ENCODE measurements around the gene ETV4. TPM values are rescaled to one million over a fixed set of nuclear protein-coding genes. Genes with fewer than 3 reads are reported as not detected.

ETV4 gene
- total RNA-seq, 6 experiments from 2014 or later, result 0.42 to 1.4 (median 0.80) TPM; not detected in 1

DNA sequence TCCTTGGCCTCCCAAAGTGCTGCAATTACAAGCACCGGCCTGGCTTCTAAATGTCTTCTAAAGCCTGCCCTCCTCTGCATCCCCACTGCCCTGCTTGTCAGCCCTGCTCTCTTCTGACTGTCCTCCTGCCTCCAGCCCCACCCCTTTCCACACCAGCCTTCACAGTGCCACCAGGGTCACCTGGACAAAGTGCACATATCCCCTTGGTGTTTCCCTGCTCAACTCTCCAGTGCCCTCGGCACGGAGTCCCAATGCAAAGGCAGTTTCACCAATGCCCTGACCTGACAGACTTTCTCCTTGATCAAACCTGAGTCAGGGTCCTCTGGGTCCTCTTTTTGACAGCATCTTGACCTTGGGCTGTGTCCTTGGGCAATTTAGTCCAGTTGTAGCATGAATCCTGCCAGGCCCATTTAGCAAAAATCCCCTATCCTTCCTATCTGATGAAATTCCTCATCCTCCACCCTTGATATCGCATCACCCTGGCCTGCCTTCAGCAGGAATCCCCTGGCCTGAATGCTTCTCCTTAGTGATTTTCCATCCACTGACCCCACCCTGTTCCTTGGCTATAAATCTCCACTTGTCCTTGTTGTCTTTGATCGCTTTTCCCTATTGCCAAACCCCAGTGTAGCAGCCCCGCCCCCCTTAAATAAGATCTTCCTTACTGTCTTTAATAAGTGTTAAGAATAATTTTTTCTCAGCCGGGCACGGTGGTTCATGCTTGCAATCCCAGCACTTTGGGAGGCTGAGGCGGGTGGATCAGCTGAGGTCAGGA is 42.7 kb upstream of the ETV4 start:
- 84% methylated on average over 8 of the region's 9 CpGs for WGBS (ENCODE audit: insufficient coverage, low coverage, low lambda C conversion rate, missing lambda C conversion rate)
- no peaks in the 10 kb centered on the region for H3K27me3 ChIP-seq
- DNase-seq, result no peak
- H3K27ac ChIP-seq, result no peak overlapping the region
- no peaks in the 10 kb centered on the region for H3K9me3 ChIP-seq
- ATAC-seq, result no peak
- H3K36me3 ChIP-seq, result no peaks in the 10 kb centered on the region
- no peak for TF ChIP-seq POLR2A (IDR thresholded peaks at IDR 0.05)
- TF ChIP-seq, protein P1, sequence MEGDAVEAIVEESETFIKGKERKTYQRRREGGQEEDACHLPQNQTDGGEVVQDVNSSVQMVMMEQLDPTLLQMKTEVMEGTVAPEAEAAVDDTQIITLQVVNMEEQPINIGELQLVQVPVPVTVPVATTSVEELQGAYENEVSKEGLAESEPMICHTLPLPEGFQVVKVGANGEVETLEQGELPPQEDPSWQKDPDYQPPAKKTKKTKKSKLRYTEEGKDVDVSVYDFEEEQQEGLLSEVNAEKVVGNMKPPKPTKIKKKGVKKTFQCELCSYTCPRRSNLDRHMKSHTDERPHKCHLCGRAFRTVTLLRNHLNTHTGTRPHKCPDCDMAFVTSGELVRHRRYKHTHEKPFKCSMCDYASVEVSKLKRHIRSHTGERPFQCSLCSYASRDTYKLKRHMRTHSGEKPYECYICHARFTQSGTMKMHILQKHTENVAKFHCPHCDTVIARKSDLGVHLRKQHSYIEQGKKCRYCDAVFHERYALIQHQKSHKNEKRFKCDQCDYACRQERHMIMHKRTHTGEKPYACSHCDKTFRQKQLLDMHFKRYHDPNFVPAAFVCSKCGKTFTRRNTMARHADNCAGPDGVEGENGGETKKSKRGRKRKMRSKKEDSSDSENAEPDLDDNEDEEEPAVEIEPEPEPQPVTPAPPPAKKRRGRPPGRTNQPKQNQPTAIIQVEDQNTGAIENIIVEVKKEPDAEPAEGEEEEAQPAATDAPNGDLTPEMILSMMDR (IDR thresholded peaks at IDR 0.05), result no peak
- no peak overlapping the region for H3K4me3 ChIP-seq
- intact Hi-C loops (cut with DNase I), result no loop called here
- no peaks in the 10 kb centered on the region for H3K4me1 ChIP-seq

DNA sequence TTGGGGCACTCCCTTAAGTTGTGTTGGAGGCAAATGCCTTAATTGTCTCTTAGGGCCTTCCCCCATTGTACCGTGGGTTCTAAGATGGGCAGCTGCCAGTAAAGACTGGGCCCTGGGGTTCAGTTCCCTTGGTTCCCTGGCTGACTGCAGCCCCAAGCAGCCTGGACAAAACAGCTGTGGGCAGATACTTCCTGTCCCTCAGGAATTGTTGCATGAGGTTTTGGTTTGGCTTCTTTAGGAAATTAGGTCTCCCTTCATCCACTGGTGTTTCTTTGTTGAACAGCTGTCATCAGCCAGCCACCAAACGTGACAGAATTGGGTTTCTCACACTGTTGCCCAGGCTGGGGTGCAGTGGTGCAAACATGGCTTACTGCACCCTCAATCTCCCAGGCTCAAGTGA is 42.0 kb upstream of the ETV4 start:
- H3K36me3 ChIP-seq, result no peaks in the 10 kb centered on the region
- no peak for TF ChIP-seq POLR2A (IDR thresholded peaks at IDR 0.05)
- TF ChIP-seq, protein P1 (IDR thresholded peaks at IDR 0.05), result no peak
- no peak overlapping the region for H3K4me3 ChIP-seq
- WGBS (ENCODE audit: insufficient coverage, low coverage, low lambda C conversion rate, missing lambda C conversion rate), result 51% methylated on average over 2 of the region's 2 CpGs
- H3K27ac ChIP-seq, result no peak overlapping the region
- H3K9me3 ChIP-seq, result no peaks in the 10 kb centered on the region
- H3K27me3 ChIP-seq, result no peaks in the 10 kb centered on the region
- no peaks in the 10 kb centered on the region for H3K4me1 ChIP-seq
- ATAC-seq (no peak), DNase-seq (no peak)
- intact Hi-C loops (cut with DNase I), result no loop called here

DNA sequence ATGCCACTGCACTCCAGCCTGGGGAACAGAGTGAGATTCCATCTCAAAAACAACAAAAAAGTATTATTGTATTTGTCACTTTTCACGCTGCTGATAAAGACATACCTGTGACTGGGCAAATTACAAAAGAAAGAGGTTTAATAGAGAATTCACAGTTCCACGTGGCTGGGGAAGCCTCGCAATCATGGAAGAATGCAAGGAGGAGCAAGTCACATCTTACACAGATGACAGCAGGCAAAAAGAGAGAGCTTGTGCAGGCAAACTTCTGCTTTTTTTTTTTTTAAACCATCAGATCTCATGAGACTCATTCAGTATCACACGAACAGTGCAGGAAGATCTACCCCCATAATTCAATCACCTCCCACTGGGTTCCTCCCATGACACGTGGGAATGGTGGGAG is 41.5 kb upstream of the ETV4 start:
- Histone ChIP-seq H3K27ac (no peak overlapping the region), H3K36me3 (no peaks in the 10 kb centered on the region), H3K9me3 (no peaks in the 10 kb centered on the region), H3K4me3 (no peak overlapping the region), H3K4me1 (no peaks in the 10 kb centered on the region), H3K27me3 (no peaks in the 10 kb centered on the region)
- intact Hi-C loops (cut with DNase I), result no loop called here
- 57% methylated on average over 5 of the region's 5 CpGs for WGBS (ENCODE audit: insufficient coverage, low coverage, low lambda C conversion rate, missing lambda C conversion rate)
- DNase-seq, result no peak
- ATAC-seq, result no peak
- no peak for TF ChIP-seq POLR2A (IDR thresholded peaks at IDR 0.05)
- TF ChIP-seq, protein P1 (IDR thresholded peaks at IDR 0.05), result no peak

DNA sequence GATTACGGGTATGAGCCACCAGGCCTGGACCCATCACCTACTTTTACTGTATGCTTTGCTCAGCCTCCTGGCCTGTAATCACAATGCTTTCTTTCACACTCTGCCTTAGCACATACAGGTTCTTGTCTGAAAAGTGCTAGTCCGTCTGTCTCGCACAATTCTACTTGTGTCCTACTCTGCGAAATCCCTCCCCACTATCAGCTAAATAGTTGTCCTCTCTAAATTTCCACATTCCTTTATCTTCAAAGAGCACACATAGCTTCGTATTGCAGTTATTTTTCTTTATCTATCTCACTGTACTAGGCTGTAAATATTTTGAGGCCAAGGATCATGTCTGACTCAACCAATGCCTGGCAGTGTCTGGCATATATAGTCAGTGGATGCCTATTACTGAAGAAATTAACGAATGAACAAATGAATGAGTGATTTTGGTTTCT is 38.5 kb upstream of the ETV4 start:
- no peaks in the 10 kb centered on the region for H3K27me3 ChIP-seq
- intact Hi-C loops (cut with DNase I), result no loop called here
- H3K27ac ChIP-seq, result no peak overlapping the region
- TF ChIP-seq POLR2A (IDR thresholded peaks at IDR 0.05), result no peak
- TF ChIP-seq, protein P1 (IDR thresholded peaks at IDR 0.05), result no peak
- no peaks in the 10 kb centered on the region for H3K36me3 ChIP-seq
- no peak overlapping the region for H3K4me3 ChIP-seq
- no peaks in the 10 kb centered on the region for H3K4me1 ChIP-seq
- 78% methylated on average over 6 of the region's 6 CpGs for whole genome bisulfite sequencing (ENCODE audit: insufficient coverage, low coverage, low lambda C conversion rate, missing lambda C conversion rate)
- DNase-seq (no peak), ATAC-seq (no peak)
- no peaks in the 10 kb centered on the region for H3K9me3 ChIP-seq
